Activated CD4-positive, alpha-beta T cell treated with anti-CD3 and anti-CD28 coated beads for 36 hours (primary cell): ENCODE measurements around the gene KCNJ13. TPM values are rescaled to one million over a fixed set of nuclear protein-coding genes. Genes with fewer than 3 reads are reported as not detected.
A peak's percentile ranks its signal among the peaks of the same experiment; 100 is the strongest.

Experiments used
- ATAC-seq: fragments of 200-7000 bp; cut with Tn5 transposase; one replicate; pipeline ENCODE4 v1.10.0; 2021; ENCODE audit warnings: mild to moderate bottlenecking, moderate library complexity
- CTCF ChIA-PET: fragments of 350-600 bp; sonication (Branson Sonifier 250); formaldehyde crosslinking; loops from one replicate; lab custom pipeline; 2021; ENCODE audit warnings: antibody characterized with exemption; lab: Charles Lee
- POLR2A ChIA-PET: fragments of 350-600 bp; sonication (Branson Sonifier 250); formaldehyde crosslinking; loops from one replicate; lab custom pipeline; 2021; ENCODE audit warnings: antibody characterized with exemption, inconsistent platforms; lab: Charles Lee
- DNase-seq: peaks from one replicate; pipeline ENCODE4 v3.0.0-alpha.2; 2020
- H3K27ac Mint-ChIP-seq: one replicate; pipeline ENCODE4 v1.8.0; 2021; ENCODE audit warnings: mixed read lengths
- H3K27me3 Mint-ChIP-seq: one replicate; pipeline ENCODE4 v1.8.0; 2021; ENCODE audit warnings: mixed read lengths
- H3K36me3 Mint-ChIP-seq: one replicate; pipeline ENCODE4 v1.8.0; 2021; ENCODE audit warnings: low read depth, mixed read lengths
- H3K4me1 Mint-ChIP-seq: one replicate; pipeline ENCODE4 v1.8.0; 2021; ENCODE audit warnings: mixed read lengths
- H3K4me3 Mint-ChIP-seq: one replicate; pipeline ENCODE4 v1.8.0; 2021; ENCODE audit warnings: mild to moderate bottlenecking, moderate library complexity, mixed read lengths
- H3K9me3 Mint-ChIP-seq: one replicate; pipeline ENCODE4 v1.8.0; 2021; ENCODE audit warnings: low read depth, mixed read lengths
- intact Hi-C, 2 experiments: fragments of 100-400 bp; cut with DNase I in 1 of 2; cut with micrococcal nuclease in 1 of 2; formaldehyde crosslinking; loops; one replicate each; pipeline versions ENCODE4 v1.14.2 to v1.15.1; 2022 to 2024; cut with DNase I, micrococcal nuclease
- total RNA-seq, 2 experiments: library from RNA; stranded (reverse); gene quantifications; one replicate each; pipeline ENCODE4 v1.2.3, GENCODE V29; 2021

KCNJ13 gene
- total RNA-seq, 2 experiments from 2014 or later: not detected

GRCh38 chr2:232793271-232793670 is 16.9 kb upstream of the KCNJ13 start:
- no peak for ATAC-seq
- peaks cover 57% of the 10 kb centered on the region for H3K36me3 Mint-ChIP-seq
- no peaks in the 10 kb centered on the region for H3K27me3 Mint-ChIP-seq
- H3K4me3 Mint-ChIP-seq: no peak overlapping the region
- ChIA-PET POLR2A (no interaction called here), CTCF (interaction anchor here (0.7 to 1.0 kb wide), 2 partner anchors 16 to 69 kb away, joined by 3 read pairs; no protein-coding TSS in a partner anchor)
- no peaks in the 10 kb centered on the region for H3K4me1 Mint-ChIP-seq
- no peaks in the 10 kb centered on the region for H3K9me3 Mint-ChIP-seq
- no peak overlapping the region for H3K27ac Mint-ChIP-seq
- no peak for DNase-seq
- intact Hi-C loops: no loop called here

DNA sequence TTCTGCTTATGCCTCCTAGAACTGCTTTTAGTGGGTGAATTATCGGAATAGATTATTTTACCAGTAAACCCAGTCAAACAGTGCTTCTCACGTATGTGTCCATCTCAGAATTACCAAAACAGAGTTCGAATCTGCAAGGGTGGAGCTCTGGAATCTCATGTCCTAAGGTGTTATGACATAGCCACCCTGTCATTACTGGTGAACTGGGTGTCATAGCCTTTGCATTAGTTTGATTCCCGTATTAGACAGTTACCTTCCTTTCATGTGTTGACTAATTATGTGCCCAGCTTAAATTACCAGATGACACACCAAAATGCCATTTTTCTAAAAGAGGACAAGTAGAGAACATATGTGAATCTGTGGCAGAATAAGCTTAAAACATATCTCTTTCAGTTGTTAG is 15.2 kb upstream of the KCNJ13 start:
- Mint-ChIP-seq H3K4me1 (no peaks in the 10 kb centered on the region), H3K27ac (no peak overlapping the region), H3K36me3 (peaks cover 54% of the 10 kb centered on the region), H3K27me3 (no peaks in the 10 kb centered on the region), H3K9me3 (no peaks in the 10 kb centered on the region), H3K4me3 (no peak overlapping the region)
- POLR2A ChIA-PET: interaction anchor here (0.5 kb wide), 1 partner anchor 1407 kb away, joined by 3 read pairs; no protein-coding TSS in a partner anchor
- DNase-seq: no peak
- intact Hi-C loops: no loop called here
- CTCF ChIA-PET: interaction anchor here (0.5 to 1.1 kb wide), 2 partner anchors 24 to 188 kb away, joined by 3 read pairs; no protein-coding TSS in a partner anchor
- no peak for ATAC-seq

DNA sequence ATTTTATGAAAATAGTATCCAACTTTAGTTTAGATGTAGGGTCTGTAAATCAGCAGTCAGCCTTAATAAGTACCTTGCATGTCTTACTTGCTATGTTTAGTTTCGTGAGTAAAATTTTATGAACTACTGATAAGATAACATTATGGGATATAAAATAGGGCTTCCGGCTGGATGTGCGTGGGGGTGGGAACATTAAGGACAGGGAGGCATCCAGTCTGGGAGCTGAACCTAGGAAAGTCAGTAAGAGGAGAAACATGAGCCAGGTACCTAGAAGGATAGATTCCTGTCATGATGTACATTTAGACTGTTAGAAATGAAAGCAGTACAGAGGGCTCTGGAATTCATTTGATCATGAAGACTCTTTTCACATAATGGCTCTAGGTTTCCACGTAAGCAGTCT is 12.7 kb upstream of the KCNJ13 start:
- POLR2A ChIA-PET: no interaction called here
- Mint-ChIP-seq H3K9me3 (no peaks in the 10 kb centered on the region), H3K4me1 (peaks cover 3% of the 10 kb centered on the region), H3K36me3 (peaks cover 46% of the 10 kb centered on the region), H3K4me3 (no peak overlapping the region), H3K27ac (no peak overlapping the region), H3K27me3 (no peaks in the 10 kb centered on the region)
- ATAC-seq (no peak), DNase-seq (no peak)
- CTCF ChIA-PET: no interaction called here
- intact Hi-C loops: no loop called here

DNA sequence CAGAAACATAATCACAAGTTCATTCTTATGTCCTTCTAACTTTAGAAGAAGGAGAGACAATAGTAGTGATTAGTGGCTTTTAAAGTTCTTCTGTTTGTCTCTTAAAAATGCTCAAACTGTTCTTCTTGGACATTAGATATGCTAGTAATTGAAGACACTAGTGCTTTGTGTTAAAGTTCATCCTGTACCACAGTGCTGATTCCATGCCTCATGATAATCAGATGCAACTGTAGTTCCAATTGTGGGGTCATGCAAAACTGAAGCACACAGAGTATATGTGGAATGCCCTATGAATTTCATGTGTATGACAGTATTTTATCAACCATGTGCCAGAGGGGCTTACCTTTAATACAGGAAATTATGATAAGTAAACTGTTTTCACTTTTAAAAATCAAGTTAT is 11.4 kb upstream of the KCNJ13 start:
- DNase-seq (no peak), ATAC-seq (no peak)
- CTCF ChIA-PET: no interaction called here
- Mint-ChIP-seq H3K36me3 (peaks cover 49% of the 10 kb centered on the region), H3K4me3 (no peak overlapping the region), H3K4me1 (peaks cover 3% of the 10 kb centered on the region), H3K9me3 (no peaks in the 10 kb centered on the region), H3K27ac (no peak overlapping the region), H3K27me3 (no peaks in the 10 kb centered on the region)
- intact Hi-C loops: no loop called here
- POLR2A ChIA-PET: no interaction called here

DNA sequence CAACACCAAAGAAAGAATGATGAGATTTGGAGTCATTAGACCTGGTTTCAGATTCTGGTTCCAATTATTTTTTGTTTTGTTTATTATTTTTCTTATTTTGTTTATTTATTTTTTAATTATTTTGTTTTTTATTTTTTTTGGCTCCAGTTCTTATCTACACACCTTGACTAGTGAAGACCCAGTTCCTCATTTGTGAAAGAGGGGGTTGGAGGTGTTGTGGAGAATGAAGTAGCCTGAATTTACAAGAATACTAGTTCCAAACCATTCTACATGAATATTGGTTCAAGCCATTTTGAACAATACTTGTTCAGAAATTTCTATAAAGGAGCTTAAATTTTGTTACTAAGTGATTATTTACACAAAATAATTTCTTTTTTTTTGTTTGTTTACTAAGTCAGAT is 6.9 kb upstream of the KCNJ13 start:
- Mint-ChIP-seq H3K27me3 (no peaks in the 10 kb centered on the region), H3K4me3 (no peak overlapping the region), H3K4me1 (peaks cover 10% of the 10 kb centered on the region), H3K9me3 (no peaks in the 10 kb centered on the region), H3K36me3 (peaks cover 23% of the 10 kb centered on the region), H3K27ac (no peak overlapping the region)
- no peak for ATAC-seq
- intact Hi-C loops: no loop called here
- DNase-seq: no peak
- ChIA-PET POLR2A (interaction anchor here (0.7 kb wide), 1 partner anchor 637 kb away, joined by 3 read pairs; no protein-coding TSS in a partner anchor), CTCF (interaction anchor here (0.7 to 1.6 kb wide), 3 partner anchors 12 to 762 kb away, joined by 3 to 4 read pairs (median 3); no protein-coding TSS in a partner anchor)

DNA sequence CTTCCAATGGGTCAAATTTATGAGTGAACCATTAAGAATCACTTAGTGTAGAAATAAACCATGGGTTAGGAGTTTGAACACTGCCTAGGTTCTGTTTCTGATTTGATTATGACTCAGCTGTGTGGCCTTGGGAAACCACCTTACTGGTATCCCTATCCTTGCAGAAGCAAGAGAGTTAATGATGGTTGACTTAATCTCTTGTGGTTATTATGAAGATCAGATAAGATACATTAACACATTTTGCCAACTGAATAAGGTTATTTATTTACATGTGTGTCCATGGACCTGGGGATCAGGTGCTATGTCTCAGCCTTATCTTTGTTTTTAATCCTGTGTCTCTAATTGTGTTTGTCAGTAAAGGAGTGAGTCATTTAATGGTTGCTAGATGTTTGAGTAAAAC is 5.4 kb upstream of the KCNJ13 start:
- ChIA-PET CTCF (interaction anchor here (1.0 kb wide), 1 partner anchor 55 kb away, joined by 3 read pairs; no protein-coding TSS in a partner anchor), POLR2A (interaction anchor here (0.8 kb wide), 1 partner anchor 485 kb away, joined by 3 read pairs; no protein-coding TSS in a partner anchor)
- Mint-ChIP-seq H3K36me3 (peaks cover 16% of the 10 kb centered on the region), H3K9me3 (no peaks in the 10 kb centered on the region), H3K4me3 (no peak overlapping the region), H3K4me1 (peaks cover 10% of the 10 kb centered on the region), H3K27ac (peak overlapping the region; percentile 45), H3K27me3 (no peaks in the 10 kb centered on the region)
- peak; percentile 55 for DNase-seq
- intact Hi-C loops: no loop called here
- ATAC-seq: peak; percentile 100

- CTCF ChIA-PET: interaction anchor here (0.6 kb wide), 2 partner anchors 283 to 1450 kb away, joined by 3 read pairs; no protein-coding TSS in a partner anchor
- H3K27ac Mint-ChIP-seq: no peak overlapping the region
- H3K36me3 Mint-ChIP-seq: peaks cover 14% of the 10 kb centered on the region
- POLR2A ChIA-PET: no interaction called here
- ATAC-seq (no peak), DNase-seq (no peak)
- H3K27me3 Mint-ChIP-seq: no peaks in the 10 kb centered on the region
- no peaks in the 10 kb centered on the region for H3K9me3 Mint-ChIP-seq
- H3K4me3 Mint-ChIP-seq: no peak overlapping the region
- H3K4me1 Mint-ChIP-seq: peaks cover 10% of the 10 kb centered on the region
- intact Hi-C loops: no loop called here
Measured at GRCh38 chr2:232779934-232780333, 3.6 kb upstream of the KCNJ13 start.

DNA sequence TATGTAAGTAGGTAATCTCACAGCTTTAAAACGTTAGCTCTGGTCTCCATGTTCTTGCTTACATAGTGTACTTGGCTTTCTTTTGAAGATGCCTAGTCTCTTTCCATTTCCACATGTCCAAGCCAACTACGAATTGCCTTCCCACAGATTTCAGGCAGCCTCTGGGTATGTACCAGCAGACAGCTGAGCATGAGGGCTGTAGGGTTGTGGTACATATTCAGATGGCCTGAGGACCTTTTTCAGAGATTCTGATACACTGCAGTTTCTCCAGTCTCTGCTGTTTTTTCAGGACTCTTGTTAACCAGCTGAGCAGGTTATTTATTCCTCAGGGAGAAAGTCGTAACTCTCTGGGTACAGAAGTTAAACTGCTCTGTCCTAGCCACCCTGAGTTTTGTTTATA is 3.1 kb upstream of the KCNJ13 start:
- peaks cover 7% of the 10 kb centered on the region for H3K4me1 Mint-ChIP-seq
- H3K27ac Mint-ChIP-seq: no peak overlapping the region
- CTCF ChIA-PET: interaction anchor here (0.6 kb wide), 1 partner anchor 283 kb away, joined by 3 read pairs; no protein-coding TSS in a partner anchor
- no peaks in the 10 kb centered on the region for H3K27me3 Mint-ChIP-seq
- peaks cover 13% of the 10 kb centered on the region for H3K36me3 Mint-ChIP-seq
- DNase-seq: no peak
- no peak overlapping the region for H3K4me3 Mint-ChIP-seq
- intact Hi-C loops: no loop called here
- no peak for ATAC-seq
- POLR2A ChIA-PET: no interaction called here
- no peaks in the 10 kb centered on the region for H3K9me3 Mint-ChIP-seq

DNA sequence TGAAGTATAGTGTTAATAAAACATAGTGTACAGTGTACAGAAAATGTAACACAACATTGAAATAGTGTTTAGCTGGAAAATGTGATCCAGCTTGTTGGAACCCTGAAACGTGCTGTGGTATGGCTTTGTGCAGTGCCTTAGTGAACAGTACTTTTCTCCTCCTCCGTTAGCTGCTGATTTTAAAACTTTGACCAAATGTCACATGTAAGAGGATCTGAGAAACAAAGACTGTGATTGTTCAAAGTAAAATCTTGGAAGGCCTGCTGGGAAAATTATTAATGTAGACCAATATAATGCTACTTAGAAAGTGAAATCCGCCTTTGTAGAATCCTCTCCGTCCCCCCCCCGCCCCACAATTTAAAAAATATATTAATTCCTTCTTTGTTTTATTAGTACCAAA is 911 bp upstream of the KCNJ13 start:
- POLR2A ChIA-PET: no interaction called here
- intact Hi-C loops: no loop called here
- Mint-ChIP-seq H3K4me1 (peaks cover 15% of the 10 kb centered on the region), H3K9me3 (no peaks in the 10 kb centered on the region), H3K4me3 (no peak overlapping the region), H3K27ac (no peak overlapping the region), H3K27me3 (no peaks in the 10 kb centered on the region), H3K36me3 (peaks cover 15% of the 10 kb centered on the region)
- DNase-seq (no peak), ATAC-seq (no peak)
- CTCF ChIA-PET: no interaction called here

DNA sequence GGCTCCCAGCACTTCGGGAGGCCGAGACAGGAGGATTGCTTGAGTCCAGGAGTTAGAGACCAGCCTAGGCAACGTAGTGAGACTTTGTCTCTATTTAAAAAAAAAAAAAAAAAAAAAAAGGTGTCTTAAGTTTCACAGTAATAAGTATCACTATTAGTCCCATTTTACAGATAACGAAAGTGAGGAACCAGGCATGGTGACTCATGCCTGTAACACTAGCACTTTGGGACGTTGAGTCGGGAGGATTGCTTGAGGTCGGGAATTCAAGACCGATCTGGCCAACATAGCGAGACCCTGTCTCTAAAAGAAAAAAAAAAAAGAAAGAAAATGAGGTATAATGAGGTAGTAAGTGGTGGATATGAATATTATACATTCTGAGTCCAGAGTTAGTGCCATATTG is 2.5 kb downstream of the KCNJ13 start:
- no peak overlapping the region for H3K27ac Mint-ChIP-seq
- ChIA-PET CTCF (interaction anchor here (0.6 kb wide), 1 partner anchor 59 kb away, joined by 4 read pairs; no protein-coding TSS in a partner anchor), POLR2A (no interaction called here)
- intact Hi-C loops: no loop called here
- no peak overlapping the region for H3K4me3 Mint-ChIP-seq
- DNase-seq: no peak
- peaks cover 20% of the 10 kb centered on the region for H3K4me1 Mint-ChIP-seq
- H3K36me3 Mint-ChIP-seq: peaks cover 28% of the 10 kb centered on the region
- ATAC-seq: no peak
- no peaks in the 10 kb centered on the region for H3K27me3 Mint-ChIP-seq
- H3K9me3 Mint-ChIP-seq: no peaks in the 10 kb centered on the region

- intact Hi-C loops: no loop called here
- ChIA-PET POLR2A (no interaction called here), CTCF (interaction anchor here (1.9 kb wide), 1 partner anchor 10 kb away, joined by 10 read pairs; no protein-coding TSS in a partner anchor)
- H3K4me3 Mint-ChIP-seq: no peak overlapping the region
- H3K27me3 Mint-ChIP-seq: no peaks in the 10 kb centered on the region
- no peak for DNase-seq
- peaks cover 35% of the 10 kb centered on the region for H3K36me3 Mint-ChIP-seq
- H3K4me1 Mint-ChIP-seq: peaks cover 20% of the 10 kb centered on the region
- H3K27ac Mint-ChIP-seq: peak overlapping the region; percentile 51
- peak; percentile 73 for ATAC-seq
- no peaks in the 10 kb centered on the region for H3K9me3 Mint-ChIP-seq
Measured at GRCh38 chr2:232772531-232772930, 3.8 kb downstream of the KCNJ13 start.

DNA sequence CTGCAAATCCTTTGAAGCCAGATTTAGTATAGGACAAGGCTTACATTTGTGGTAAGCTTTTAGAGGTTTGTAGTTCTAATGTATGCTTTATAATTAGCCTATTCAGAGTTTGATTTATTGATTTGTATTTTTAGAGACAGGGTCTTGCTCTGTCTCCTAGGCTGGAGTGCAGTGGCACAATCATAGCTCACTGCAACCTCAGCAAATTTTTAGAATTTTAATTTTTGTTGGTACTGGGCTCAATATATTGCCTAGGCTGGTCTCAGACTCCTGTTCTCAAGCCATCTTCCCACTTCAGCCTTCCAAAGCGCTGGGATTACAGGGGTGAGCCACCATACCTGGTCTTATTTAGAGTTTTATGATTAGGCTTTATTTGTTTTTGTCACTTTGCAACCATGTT is 4.5 kb downstream of the KCNJ13 start:
- ATAC-seq: no peak
- H3K36me3 Mint-ChIP-seq: peaks cover 35% of the 10 kb centered on the region
- intact Hi-C loops: no loop called here
- no peak overlapping the region for H3K4me3 Mint-ChIP-seq
- H3K4me1 Mint-ChIP-seq: peaks cover 20% of the 10 kb centered on the region
- no peak for DNase-seq
- ChIA-PET CTCF (interaction anchor here (0.6 to 1.9 kb wide), 3 partner anchors 9 to 226 kb away, joined by 3 to 10 read pairs (median 3); no protein-coding TSS in a partner anchor), POLR2A (no interaction called here)
- no peaks in the 10 kb centered on the region for H3K9me3 Mint-ChIP-seq
- H3K27me3 Mint-ChIP-seq: no peaks in the 10 kb centered on the region
- H3K27ac Mint-ChIP-seq: no peak overlapping the region
